GM13977 (cell line): ENCODE measurements around the gene CISD3.

Source experiments
- DNase-seq: peaks from one replicate; pipeline ENCODE4 v3.0.0; 2012; ENCODE audit warnings: low spot score
- in situ Hi-C: fragments of 300-500 bp; cut with MboI; formaldehyde crosslinking; loops from one replicate; pipeline ENCODE4 v1.12.0; 2022; ENCODE audit warnings: low sequenced_read_pairs, low pct_unique_long_range_greater_than_20kb, mixed read lengths, inconsistent platforms; ENCODE audit not compliant: unreplicated experiment
- TF ChIP-seq, protein P1 (sequence below): IDR thresholded peaks from 2 replicates; pipeline ENCODE4 v1.5.1; 2012; ENCODE audit warnings: mild to moderate bottlenecking, control low read depth; ENCODE audit not compliant: insufficient read depth; ENCODE audit errors: extremely low read depth, missing control alignments

Gene CISD3

DNA sequence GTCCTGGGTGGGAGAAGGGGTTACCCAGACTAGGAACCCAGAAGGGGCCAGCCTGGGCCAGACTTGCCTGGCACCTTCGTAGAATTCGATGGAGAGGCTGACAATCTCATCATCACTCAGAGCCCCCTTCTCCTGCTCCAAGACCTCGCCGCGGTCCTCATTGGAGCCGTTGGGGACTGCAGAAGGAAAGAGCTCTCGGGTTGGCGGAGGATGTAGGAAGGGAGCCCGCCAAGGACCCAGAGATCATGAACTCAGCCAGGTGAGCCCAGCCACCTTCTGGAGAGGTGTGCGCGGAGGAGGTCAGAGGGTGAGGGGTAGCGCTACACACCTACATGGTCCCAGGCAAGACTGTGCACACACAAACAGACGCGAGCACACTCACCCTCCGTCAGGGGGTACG lies 8.5 kb downstream of the CISD3 start:
- TF ChIP-seq, protein P1, sequence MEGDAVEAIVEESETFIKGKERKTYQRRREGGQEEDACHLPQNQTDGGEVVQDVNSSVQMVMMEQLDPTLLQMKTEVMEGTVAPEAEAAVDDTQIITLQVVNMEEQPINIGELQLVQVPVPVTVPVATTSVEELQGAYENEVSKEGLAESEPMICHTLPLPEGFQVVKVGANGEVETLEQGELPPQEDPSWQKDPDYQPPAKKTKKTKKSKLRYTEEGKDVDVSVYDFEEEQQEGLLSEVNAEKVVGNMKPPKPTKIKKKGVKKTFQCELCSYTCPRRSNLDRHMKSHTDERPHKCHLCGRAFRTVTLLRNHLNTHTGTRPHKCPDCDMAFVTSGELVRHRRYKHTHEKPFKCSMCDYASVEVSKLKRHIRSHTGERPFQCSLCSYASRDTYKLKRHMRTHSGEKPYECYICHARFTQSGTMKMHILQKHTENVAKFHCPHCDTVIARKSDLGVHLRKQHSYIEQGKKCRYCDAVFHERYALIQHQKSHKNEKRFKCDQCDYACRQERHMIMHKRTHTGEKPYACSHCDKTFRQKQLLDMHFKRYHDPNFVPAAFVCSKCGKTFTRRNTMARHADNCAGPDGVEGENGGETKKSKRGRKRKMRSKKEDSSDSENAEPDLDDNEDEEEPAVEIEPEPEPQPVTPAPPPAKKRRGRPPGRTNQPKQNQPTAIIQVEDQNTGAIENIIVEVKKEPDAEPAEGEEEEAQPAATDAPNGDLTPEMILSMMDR: no peak
- no peak for DNase-seq
- in situ Hi-C loops: loop anchor here (5.0 kb wide), 1 partner anchor 61 kb away; no protein-coding TSS in a partner anchor

DNA sequence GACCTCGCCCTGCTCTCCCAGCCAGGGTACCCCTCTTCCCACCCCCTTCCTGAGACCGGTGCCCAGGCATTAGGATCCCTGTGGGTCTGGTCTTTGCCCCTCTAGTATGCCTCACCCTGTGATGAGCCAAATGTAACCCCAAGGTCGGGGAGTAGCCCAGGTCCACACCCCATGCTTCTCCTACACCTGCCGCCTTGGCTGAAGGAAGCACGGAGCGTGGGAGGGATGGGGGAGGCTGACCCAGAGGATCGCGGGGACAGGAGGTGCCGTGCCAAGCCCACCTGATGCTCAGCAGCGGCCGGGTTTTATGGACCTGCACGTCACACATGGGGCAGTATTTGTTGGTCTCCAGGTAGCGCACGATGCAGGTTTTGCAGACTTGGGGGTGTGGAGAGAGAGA lies 9.2 kb downstream of the CISD3 start:
- no peak for DNase-seq
- in situ Hi-C loops: loop anchor here (5.0 kb wide), 1 partner anchor 62 kb away; no protein-coding TSS in a partner anchor
- TF ChIP-seq, protein P1: no peak

DNA sequence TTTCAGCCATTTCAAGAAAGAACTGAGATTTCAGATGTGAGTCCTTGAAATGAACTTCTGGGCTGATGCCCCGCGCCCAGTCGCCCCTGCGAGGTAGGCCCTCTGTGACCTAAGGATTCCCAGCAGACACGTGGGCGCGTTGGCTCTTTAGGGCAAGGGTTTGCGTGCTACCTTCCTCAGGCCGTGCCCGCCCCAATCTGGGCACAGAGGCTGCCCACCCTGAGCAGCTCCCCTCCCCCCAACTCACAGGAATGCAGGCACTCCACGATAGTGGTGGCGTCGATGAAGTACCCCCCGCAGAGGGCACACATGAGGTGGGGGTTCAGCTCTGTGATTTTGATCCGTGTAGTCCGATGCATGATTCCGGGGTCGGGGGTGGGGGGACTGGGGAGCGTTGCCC lies 9.9 kb downstream of the CISD3 start:
- no peak for DNase-seq
- in situ Hi-C loops: no loop called here
- TF ChIP-seq, protein P1: no peak

- no peak for DNase-seq
- TF ChIP-seq, protein P1: no peak
- in situ Hi-C loops: no loop called here
Observed at GRCh38 chr17:38740806-38741205, 10.7 kb downstream of the CISD3 start.

- no peak for DNase-seq
- in situ Hi-C loops: no loop called here
Observed at GRCh38 chr17:38741461-38741860, 11.3 kb downstream of the CISD3 start.

GRCh38 chr17:38741921-38742410 lies 11.8 kb downstream of the CISD3 start:
- in situ Hi-C loops: no loop called here
- TF ChIP-seq, protein P1: no peak

More at GRCh38 chr17:38741461-38741860, 11.3 kb downstream of the CISD3 start:
- TF ChIP-seq, protein P1: no peak

More at GRCh38 chr17:38741921-38742410, 11.8 kb downstream of the CISD3 start:
- DNase-seq: peak; percentile 11
